Loucy (cell line): ENCODE results near the gene RNF19B.

ENCODE experiments used
- H2AFZ ChIP-seq: fragments of 200-600 bp; sonication (generic); 2 replicates; pipeline ENCODE4 v1.6.0; 2016; ENCODE audit warnings: antibody characterized with exemption, mild to moderate bottlenecking, low read length, moderate library complexity
- H3F3A ChIP-seq: fragments of 200-600 bp; 2 replicates; pipeline ENCODE4 v1.6.0; 2016; ENCODE audit warnings: antibody characterized with exemption, low read depth, mild to moderate bottlenecking
- H3K27me3 ChIP-seq: fragments of 200-600 bp; sonication (generic); 2 replicates; pipeline ENCODE4 v1.6.1; 2014; ENCODE audit warnings: low read length, mild to moderate bottlenecking; ENCODE audit not compliant: insufficient read depth, poor library complexity, severe bottlenecking
- H3K36me3 ChIP-seq: fragments of 200-600 bp; sonication (generic); 2 replicates; pipeline ENCODE4 v1.6.1; 2016; ENCODE audit warnings: low read length; ENCODE audit not compliant: insufficient read depth
- H3K4me1 ChIP-seq: fragments of 200-600 bp; sonication (generic); 2 replicates; pipeline ENCODE4 v1.5.1; 2014; ENCODE audit warnings: low read length, mild to moderate bottlenecking; ENCODE audit not compliant: insufficient read depth, poor library complexity, severe bottlenecking
- H3K4me2 ChIP-seq: fragments of 200-600 bp; sonication (generic); 2 replicates; pipeline ENCODE4 v1.6.0; 2014; ENCODE audit warnings: antibody characterized with exemption, low read length, low read depth, mild to moderate bottlenecking; ENCODE audit not compliant: poor library complexity, severe bottlenecking
- H3K4me3 ChIP-seq: fragments of 200-600 bp; sonication (generic); 2 replicates; pipeline ENCODE4 v1.5.1; 2014; ENCODE audit warnings: low read length, mild to moderate bottlenecking, mixed read lengths; ENCODE audit not compliant: poor library complexity, severe bottlenecking
- H3K79me2 ChIP-seq: fragments of 200-600 bp; sonication (generic); 2 replicates; pipeline ENCODE4 v1.6.1; 2014; ENCODE audit warnings: low read length; ENCODE audit not compliant: insufficient read depth
- H3K9ac ChIP-seq: fragments of 200-600 bp; sonication (generic); 2 replicates; pipeline ENCODE4 v1.6.0; 2014; ENCODE audit warnings: mild to moderate bottlenecking, low read depth, low read length, moderate library complexity; ENCODE audit not compliant: poor library complexity, severe bottlenecking
- H3K9me2 ChIP-seq: fragments of 200-600 bp; sonication (generic); replicated peaks from 2 replicates; pipeline ENCODE4 v1.6.1; 2016; ENCODE audit warnings: low read depth, low read length, mixed read lengths
- H3K9me3 ChIP-seq: fragments of 200-600 bp; sonication (generic); 2 replicates; pipeline ENCODE4 v1.6.1; 2014; ENCODE audit warnings: mild to moderate bottlenecking, antibody characterized with exemption, low read length, low read depth; ENCODE audit not compliant: insufficient read depth
- H4K20me1 ChIP-seq: fragments of 200-600 bp; sonication (generic); 2 replicates; pipeline ENCODE4 v1.6.0; 2014; ENCODE audit warnings: antibody characterized with exemption, low read length, mild to moderate bottlenecking; ENCODE audit not compliant: insufficient read depth, poor library complexity, severe bottlenecking
- EZH2phosphoT487 ChIP-seq: fragments of 200-600 bp; IDR thresholded peaks from 2 replicates; pipeline ENCODE4 v1.6.1; 2018; ENCODE audit warnings: antibody characterized with exemption, mild to moderate bottlenecking, moderate library complexity, borderline replicate concordance
- TF ChIP-seq, protein P1 (sequence below): fragments of 200-600 bp; sonication (generic); conservative IDR thresholded peaks from 2 replicates; pipeline ENCODE4 v1.5.1; 2014; ENCODE audit warnings: mild to moderate bottlenecking, antibody characterized with exemption, low read length

The RNF19B gene

GRCh38 chr1:32892368-32893197, 72.0 kb downstream of the RNF19B start:
- Histone ChIP-seq H3K27me3 (no peaks in the 10 kb centered on the region), H3K9ac (no peak overlapping the region), H3K4me3 (no peak overlapping the region), H3K9me3 (no peaks in the 10 kb centered on the region), H3K79me2 (no peaks in the 10 kb centered on the region), H3F3A (no peaks in the 10 kb centered on the region), H3K36me3 (no peaks in the 10 kb centered on the region), H3K4me1 (no peaks in the 10 kb centered on the region), H3K4me2 (no peak overlapping the region), H4K20me1 (no peaks in the 10 kb centered on the region), H3K9me2 (no peaks in the 10 kb centered on the region), H2AFZ (no peak overlapping the region)
- TF ChIP-seq, protein P1, sequence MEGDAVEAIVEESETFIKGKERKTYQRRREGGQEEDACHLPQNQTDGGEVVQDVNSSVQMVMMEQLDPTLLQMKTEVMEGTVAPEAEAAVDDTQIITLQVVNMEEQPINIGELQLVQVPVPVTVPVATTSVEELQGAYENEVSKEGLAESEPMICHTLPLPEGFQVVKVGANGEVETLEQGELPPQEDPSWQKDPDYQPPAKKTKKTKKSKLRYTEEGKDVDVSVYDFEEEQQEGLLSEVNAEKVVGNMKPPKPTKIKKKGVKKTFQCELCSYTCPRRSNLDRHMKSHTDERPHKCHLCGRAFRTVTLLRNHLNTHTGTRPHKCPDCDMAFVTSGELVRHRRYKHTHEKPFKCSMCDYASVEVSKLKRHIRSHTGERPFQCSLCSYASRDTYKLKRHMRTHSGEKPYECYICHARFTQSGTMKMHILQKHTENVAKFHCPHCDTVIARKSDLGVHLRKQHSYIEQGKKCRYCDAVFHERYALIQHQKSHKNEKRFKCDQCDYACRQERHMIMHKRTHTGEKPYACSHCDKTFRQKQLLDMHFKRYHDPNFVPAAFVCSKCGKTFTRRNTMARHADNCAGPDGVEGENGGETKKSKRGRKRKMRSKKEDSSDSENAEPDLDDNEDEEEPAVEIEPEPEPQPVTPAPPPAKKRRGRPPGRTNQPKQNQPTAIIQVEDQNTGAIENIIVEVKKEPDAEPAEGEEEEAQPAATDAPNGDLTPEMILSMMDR: no peak
- no peak for TF ChIP-seq EZH2phosphoT487

DNA sequence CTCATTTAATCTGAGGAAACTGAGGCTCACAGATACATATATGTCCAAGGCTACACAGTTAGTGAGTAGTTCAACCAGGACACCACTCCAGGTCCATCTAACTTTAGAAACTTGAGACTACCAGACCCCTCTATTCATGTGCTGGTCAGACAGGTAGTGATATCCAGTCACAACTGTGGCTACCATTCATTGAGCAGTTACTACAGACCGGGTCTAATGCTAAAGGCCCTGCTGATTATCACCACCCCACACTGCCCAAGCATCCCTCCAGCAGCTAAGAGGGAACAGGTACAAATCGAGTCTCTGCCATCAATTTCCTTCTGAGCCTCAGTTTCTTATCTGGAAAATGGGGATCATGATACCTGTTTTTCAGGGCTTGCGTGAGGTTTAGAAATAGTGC, 73.0 kb downstream of the RNF19B start:
- no peaks in the 10 kb centered on the region for H3K9me3 ChIP-seq
- no peak overlapping the region for H2AFZ ChIP-seq
- no peak overlapping the region for H3K4me3 ChIP-seq
- H3K36me3 ChIP-seq: no peaks in the 10 kb centered on the region
- no peaks in the 10 kb centered on the region for H3K27me3 ChIP-seq
- no peaks in the 10 kb centered on the region for H3K9me2 ChIP-seq
- no peak overlapping the region for H3K4me2 ChIP-seq
- H3K79me2 ChIP-seq: no peaks in the 10 kb centered on the region
- H3K4me1 ChIP-seq: no peaks in the 10 kb centered on the region
- H3F3A ChIP-seq: no peaks in the 10 kb centered on the region
- H4K20me1 ChIP-seq: no peaks in the 10 kb centered on the region
- H3K9ac ChIP-seq: no peak overlapping the region
- TF ChIP-seq, protein P1: no peak

- Histone ChIP-seq H3K9me2 (no peaks in the 10 kb centered on the region), H3K4me2 (no peak overlapping the region), H3K4me3 (no peak overlapping the region), H3K27me3 (no peaks in the 10 kb centered on the region), H3K9ac (no peak overlapping the region), H2AFZ (no peak overlapping the region), H3K79me2 (no peaks in the 10 kb centered on the region), H3F3A (no peaks in the 10 kb centered on the region), H3K36me3 (no peaks in the 10 kb centered on the region), H3K9me3 (no peaks in the 10 kb centered on the region), H3K4me1 (no peaks in the 10 kb centered on the region), H4K20me1 (no peaks in the 10 kb centered on the region)
- TF ChIP-seq EZH2phosphoT487: no peak
- TF ChIP-seq, protein P1: no peak
Measured at GRCh38 chr1:32891241-32891570, 73.4 kb downstream of the RNF19B start.
